K562 (cell line): ENCODE results near the gene PRKCE. TPM values are rescaled to one million over a fixed set of nuclear protein-coding genes. Genes with fewer than 3 reads are reported as not detected.

Source experiments
- ATAC-seq: fragments of 200-7000 bp; cut with Tn5 transposase; 3 replicates; pipeline ENCODE4 v1.9.1; 2020; ENCODE audit warnings: moderate library complexity
- BruUV-seq: library from RNA; stranded (reverse); fragments of 400-500 nt; replicated peaks from 2 replicates; lab custom pipeline; 2021; lab: Mats Ljungman, UMichigan
- CTCF ChIA-PET: fragments of 300-600 bp; formaldehyde crosslinking; extraction: SDS; loops from one replicate; lab custom pipeline; 2021; ENCODE audit warnings: low intra/inter-chr PET ratio; lab: Yijun Ruan, JAX
- POLR2A ChIA-PET: fragments of 300-600, 350-650 bp; sonication (Branson Sonifier 250); formaldehyde crosslinking; extraction: SDS; loops from one replicate; lab custom pipeline; 2021; ENCODE audit warnings: antibody characterized with exemption, inconsistent platforms; lab: Yijun Ruan, JAX
- DNase-seq, 4 experiments: peaks; one replicate each; pipeline versions ENCODE4 v3.0.0 to v3.0.0-alpha.2; 2011 to 2018; ENCODE audit warnings: low spot score in 3 of 4, mixed read lengths in 3 of 4; ENCODE audit errors: extremely low read depth in 1 of 4
- FAIRE-seq: peaks from 2 replicates; lab custom pipeline; 2011; peaks lifted over from hg19 to GRCh38; lab: Jason Lieb, UNC
- H2AFZ ChIP-seq: 2 replicates; pipeline ENCODE4 v1.6.0; 2011; ENCODE audit warnings: low read depth, low read length, control low read depth, inconsistent platforms
- H3K27ac ChIP-seq: fragments of 200-600 bp; 3 replicates; pipeline ENCODE4 v1.8.0; 2011; ENCODE audit warnings: low read depth, mild to moderate bottlenecking, control low read depth, inconsistent platforms, low read length, moderate library complexity, mixed read lengths; ENCODE audit errors: extremely low read depth
- H3K27me3 ChIP-seq, 2 experiments: fragments of 300-600 bp in 1 of 2; 2 replicates in 1 of 2; 3 replicates in 1 of 2; pipeline versions ENCODE4 v1.6.0 to v1.8.0; 2011; ENCODE audit warnings: inconsistent platforms in 2 of 2, low read length in 2 of 2, mild to moderate bottlenecking in 1 of 2, mixed read lengths in 1 of 2, moderate library complexity in 1 of 2; ENCODE audit not compliant: control insufficient read depth in 2 of 2, insufficient read depth in 2 of 2
- H3K36me3 ChIP-seq: fragments of 300-600 bp; 3 replicates; pipeline ENCODE4 v1.8.0; 2011; ENCODE audit warnings: mild to moderate bottlenecking, low read length, inconsistent platforms; ENCODE audit not compliant: control insufficient read depth, insufficient read depth
- H3K4me1 ChIP-seq, 2 experiments: fragments of 200-600 bp in 1 of 2; replicated peaks in 1 of 2; 2 replicates in 1 of 2; 3 replicates in 1 of 2; pipeline versions ENCODE4 v1.5.1 to v1.8.0; 2011; ENCODE audit warnings: inconsistent platforms in 2 of 2, low read length in 2 of 2, mild to moderate bottlenecking in 1 of 2, mixed read lengths in 1 of 2, moderate library complexity in 1 of 2; ENCODE audit not compliant: control insufficient read depth in 2 of 2, insufficient read depth in 2 of 2
- H3K4me2 ChIP-seq: 2 replicates; pipeline ENCODE4 v1.6.1; 2011; ENCODE audit warnings: low read length, control low read depth, inconsistent platforms, mixed read lengths; ENCODE audit not compliant: insufficient read depth
- H3K4me3 ChIP-seq: fragments of 200-600 bp; sonication (generic), shearing (Covaris generic); 2 replicates; pipeline ENCODE4 v1.5.1; 2016; ENCODE audit warnings: control low read depth, inconsistent platforms
- H3K79me2 ChIP-seq: fragments of 200-600 bp; 3 replicates; pipeline ENCODE4 v1.8.0; 2011; ENCODE audit warnings: low read length, inconsistent platforms; ENCODE audit not compliant: control insufficient read depth, insufficient read depth
- H3K9ac ChIP-seq, 2 experiments: 2 replicates each; pipeline versions ENCODE4 v1.6.0 to v1.6.1; 2011; ENCODE audit warnings: low read depth in 2 of 2, low read length in 2 of 2, control low read depth in 1 of 2, inconsistent platforms in 1 of 2, mild to moderate bottlenecking in 1 of 2, mixed read lengths in 1 of 2; ENCODE audit not compliant: insufficient read depth in 1 of 2
- H3K9me1 ChIP-seq: one replicate; pipeline ENCODE4 v1.6.0; 2011; ENCODE audit warnings: inconsistent platforms, mild to moderate bottlenecking, low read length, moderate library complexity; ENCODE audit not compliant: control insufficient read depth, insufficient read depth
- H3K9me3 ChIP-seq: replicated peaks from 2 replicates; pipeline ENCODE4 v1.5.1; 2011; ENCODE audit warnings: low read depth, low read length, inconsistent platforms; ENCODE audit not compliant: control insufficient read depth, insufficient read depth
- H4K20me1 ChIP-seq: replicated peaks from 2 replicates; pipeline ENCODE4 v1.6.1; 2011; ENCODE audit warnings: low read length, inconsistent platforms, mixed read lengths; ENCODE audit not compliant: control insufficient read depth, insufficient read depth
- BCOR ChIP-seq: fragments of 450-650 bp; IDR thresholded peaks from 2 replicates; pipeline ENCODE4 v1.6.1; 2016
- GATA2 ChIP-seq: sonication (generic); formaldehyde crosslinking; IDR thresholded peaks from 2 replicates; pipeline ENCODE4 v1.4.0; 2020; ENCODE audit warnings: mild to moderate bottlenecking, missing genetic modification reagents
- MTA3 ChIP-seq: fragments of 450-650 bp; formaldehyde crosslinking; IDR thresholded peaks from 2 replicates; pipeline ENCODE4 v1.6.1; 2017; ENCODE audit warnings: mild to moderate bottlenecking, borderline replicate concordance
- NCOA2 ChIP-seq, 2 experiments: fragments of 450-650 bp; IDR thresholded peaks; 2 replicates each; pipeline ENCODE4 v1.6.1; 2018; ENCODE audit warnings: mild to moderate bottlenecking in 2 of 2, moderate library complexity in 1 of 2; ENCODE audit not compliant: partially characterized antibody in 2 of 2
- NR4A1 ChIP-seq, 2 experiments: fragments of 250-450 bp in 1 of 2; fragments of 450-650 bp in 1 of 2; sonication (Bioruptor Pico) in 1 of 2; IDR thresholded peaks; 2 replicates each; pipeline versions ENCODE4 v1.4.0 to v1.6.1; 2016 to 2020; ENCODE audit warnings: mild to moderate bottlenecking in 2 of 2, missing compliant biosample characterization in 1 of 2, missing genetic modification characterization in 1 of 2, moderate library complexity in 1 of 2
- RBM25 ChIP-seq: fragments of 200-400 bp; formaldehyde crosslinking; IDR thresholded peaks from 2 replicates; pipeline ENCODE4 v1.6.1; 2018; ENCODE audit warnings: low read length, low read depth, moderate library complexity; ENCODE audit not compliant: severe bottlenecking
- SIX5 ChIP-seq, 2 experiments: IDR thresholded peaks; 2 replicates each; pipeline ENCODE4 v1.6.1; 2011; ENCODE audit warnings: low read length in 2 of 2, borderline replicate concordance in 1 of 2, low read depth in 1 of 2, mild to moderate bottlenecking in 1 of 2, moderate library complexity in 1 of 2; ENCODE audit not compliant: insufficient read depth in 1 of 2
- TSC22D4 ChIP-seq: fragments of 450-650 bp; IDR thresholded peaks from 2 replicates; pipeline ENCODE4 v1.6.1; 2016; ENCODE audit warnings: missing genetic modification characterization, missing biosample characterization, control low read depth
- ZNF212 ChIP-seq: fragments of 450-650 bp; formaldehyde crosslinking; IDR thresholded peaks from 2 replicates; pipeline ENCODE4 v1.4.0; 2020; ENCODE audit warnings: mild to moderate bottlenecking
- ZNF23 ChIP-seq: fragments of 250-450 bp; sonication (Bioruptor Pico); IDR thresholded peaks from 2 replicates; pipeline ENCODE4 v1.4.0; 2020; ENCODE audit warnings: mild to moderate bottlenecking
- ZNF24 ChIP-seq: fragments of 450-650 bp; IDR thresholded peaks from 2 replicates; pipeline ENCODE4 v1.6.1; 2016
- WGBS: fragments of 100-300 bp; shearing (Covaris generic); methylation state at CpG from one replicate; pipeline ENCODE4 v1.1.6; 2016; ENCODE audit warnings: low coverage, mixed read lengths; ENCODE audit not compliant: insufficient coverage; ENCODE audit errors: missing lambda C conversion rate; 5-methylcytosine and 5-hydroxymethylcytosine counted together
- in situ Hi-C: fragments of 300-500 bp; cut with MboI; formaldehyde crosslinking; loops from 4 replicates; pipeline ENCODE4 v1.15.0; 2018; ENCODE audit warnings: inconsistent platforms, mixed read lengths
- intact Hi-C: fragments of 100-400 bp; cut with micrococcal nuclease; formaldehyde crosslinking; loops from 2 replicates; pipeline ENCODE4 v1.14.2; 2022
- polyA plus RNA-seq, 8 experiments: library from polyadenylated mRNA; depleted of rRNA in 4 of 8; stranded (reverse) in 5 of 8; unstranded in 3 of 8; fragments of >200 nt; fragmentation: Nextera tagmentation in 2 of 8; fragmentation: Illumina TruSeq in 1 of 8; extraction: Ambion mirVana in 2 of 8; extraction: Trizol in 1 of 8; gene quantifications; 2 replicates each; pipeline versions ENCODE4 v1.2.1 to v1.2.3, GENCODE V29; 2011 to 2014; ENCODE audit warnings: inconsistent platforms in 1 of 8, missing spikeins in 1 of 8
- total RNA-seq, 7 experiments: library from RNA; depleted of rRNA in 6 of 7; stranded (reverse); fragments of >200 nt in 6 of 7; fragmentation: Illumina TruSeq in 2 of 7; extraction: Trizol in 2 of 7; gene quantifications; 2 replicates each; pipeline versions ENCODE4 v1.2.1 to v1.2.3, GENCODE V29; 2011 to 2021; ENCODE audit warnings: low replicate concordance in 1 of 7

PRKCE gene
- total and polyA plus RNA-seq, 9 of the 15 experiments (the other 6 are each of a cell fraction or from before 2014, with no cell fraction given) = 0.06 to 1.0 (median 0.22) TPM; not detected in 1

DNA sequence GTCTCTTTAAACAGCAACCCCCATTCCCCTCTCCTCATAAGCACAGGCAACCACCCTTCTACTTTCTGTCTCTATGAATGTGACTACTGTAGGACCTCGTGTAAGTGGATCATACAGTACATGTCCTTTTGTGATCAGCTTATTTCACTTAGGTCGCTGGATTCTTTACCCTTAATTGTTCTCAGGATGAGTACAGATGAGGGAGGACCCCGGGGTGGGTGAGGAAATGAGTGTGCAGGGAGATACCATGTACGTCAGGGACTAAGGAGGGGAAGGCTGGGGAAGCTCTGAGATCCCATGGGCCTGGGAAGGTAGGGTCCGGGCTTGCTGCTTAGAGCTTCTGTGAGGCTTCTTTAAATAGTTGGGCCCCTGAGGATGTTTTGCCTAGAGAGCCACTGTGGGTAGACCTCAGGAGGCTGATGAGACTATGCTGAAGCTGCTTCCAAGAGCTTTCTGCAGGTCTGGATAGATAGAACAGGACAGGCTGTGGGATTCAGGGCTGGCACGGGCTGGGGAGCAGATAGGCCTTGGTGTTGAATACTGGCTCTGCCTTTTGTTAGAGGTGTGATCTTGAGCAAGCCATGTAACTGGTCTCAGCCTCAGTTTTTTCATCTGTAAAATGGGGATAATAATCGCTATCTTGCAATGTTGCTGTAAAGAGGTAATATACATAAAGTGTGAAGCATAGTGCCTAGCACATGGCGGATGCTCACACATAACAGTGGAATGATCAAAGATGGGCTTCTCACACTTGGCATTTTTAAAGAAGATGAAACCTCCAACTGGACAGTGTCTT lies 155.3 kb downstream of the PRKCE start:
- Histone ChIP-seq H4K20me1 (no peaks in the 10 kb centered on the region), H3K9me1 (no peaks in the 10 kb centered on the region), H3K27ac (no peak overlapping the region), H3K4me2 (no peak overlapping the region), H2AFZ (no peak overlapping the region), H3K36me3 (no peaks in the 10 kb centered on the region), H3K4me3 (no peak overlapping the region), H3K9ac (no peak overlapping the region)
- FAIRE-seq = no peak
- WGBS = 24% methylated on average over 8 of the region's 8 CpGs
- in situ Hi-C loops = no loop called here
- CTCF ChIA-PET = no interaction called here
- DNase-seq = no peak
- TF ChIP-seq RBM25 (peak; percentile 60), ZNF212 (CRISPR knock-in tag) (no peak), BCOR (peak; percentile 41; the same call in 1 of the 2 replicates)
- TF ChIP-seq, all 486 proteins: peak for 2
- intact Hi-C loops = no loop called here
- Histone ChIP-seq H3K4me1 (no peaks in the 10 kb centered on the region; a peak in 1 of 5 replicates), H3K9me3 (no peaks in the 10 kb centered on the region), H3K27me3 (peaks cover 5 to 6% of the 10 kb centered on the region in 2 experiments), H3K79me2 (no peaks in the 10 kb centered on the region)
- ATAC-seq = no peak
- no TSS peak for BruUV-seq
- POLR2A ChIA-PET = interaction anchor here (0.9 to 1.6 kb wide), 3 partner anchors 9 to 12 kb away, joined by 3 to 5 read pairs (median 4); no protein-coding TSS in a partner anchor

DNA sequence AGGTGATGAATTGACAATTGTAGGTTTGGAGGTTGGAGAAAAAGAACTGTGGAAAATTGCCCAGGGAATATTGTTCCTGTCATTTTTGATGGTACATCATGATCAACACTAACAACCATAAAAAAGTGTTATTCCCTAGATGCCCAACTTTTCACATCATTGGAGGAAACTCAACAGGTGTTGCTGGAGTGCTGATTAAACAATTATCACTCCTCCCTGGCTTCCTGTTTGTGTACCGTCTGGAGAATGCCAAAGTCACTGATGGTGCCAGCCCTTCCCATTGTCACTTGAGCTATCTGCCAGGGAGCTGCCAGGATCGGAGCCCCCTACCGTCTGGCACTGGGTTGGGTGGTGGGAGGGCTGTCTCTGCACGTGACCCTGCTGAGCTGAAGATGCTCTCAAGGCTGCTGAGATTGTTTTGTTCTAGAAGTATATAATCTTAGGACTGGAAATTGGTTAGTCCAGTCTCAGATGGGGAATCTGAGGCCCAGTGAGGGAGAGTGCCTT lies 156.9 kb downstream of the PRKCE start:
- Histone ChIP-seq H3K4me3 (no peak overlapping the region), H3K9me1 (no peaks in the 10 kb centered on the region), H3K9ac (no peak overlapping the region), H3K4me2 (no peak overlapping the region), H3K9me3 (no peaks in the 10 kb centered on the region), H3K4me1 (no peaks in the 10 kb centered on the region; a peak in 1 of 5 replicates), H4K20me1 (no peaks in the 10 kb centered on the region), H2AFZ (no peak overlapping the region), H3K36me3 (no peaks in the 10 kb centered on the region), H3K27ac (no peak overlapping the region), H3K79me2 (no peaks in the 10 kb centered on the region), H3K27me3 (peaks cover 7 to 14% of the 10 kb centered on the region in 2 experiments; a peak in 4 of 5 replicates)
- in situ Hi-C loops = no loop called here
- FAIRE-seq = no peak
- WGBS = 1% methylated on average over 4 of the region's 4 CpGs
- intact Hi-C loops = no loop called here
- TF ChIP-seq TSC22D4 (tag) (no peak), ZNF23 (CRISPR knock-in tag) (no peak), NCOA2 (IDR thresholded peaks at IDR 0.05; ENCODE audit: partially characterized antibody in 2 of 2) (no peak), ZNF24 (no peak), SIX5 (IDR thresholded peaks at IDR 0.05; ENCODE audit: borderline replicate concordance in 1 of 2, insufficient read depth in 1 of 2, low read depth in 1 of 2, low read length in 2 of 2) (no peak), NR4A1 (CRISPR knock-in tag; IDR thresholded peaks at IDR 0.05) (no peak), NR4A1 (tag; IDR thresholded peaks at IDR 0.05) (no peak), MTA3 (no peak), GATA2 (no peak)
- no TSS peak for BruUV-seq
- POLR2A ChIA-PET = interaction anchor here (1.2 kb wide), 1 partner anchor 11 kb away, joined by 3 read pairs; no protein-coding TSS in a partner anchor
- DNase-seq = no peak
- ATAC-seq = no peak
- CTCF ChIA-PET = no interaction called here
